Heart right ventricle (tissue), 16 donors: ENCODE results near the gene FAXDC2. TPM values are rescaled to one million over a fixed set of nuclear protein-coding genes. Genes with fewer than 3 reads are reported as not detected.
A peak's percentile ranks its signal among the peaks of the same experiment; 100 is the strongest.

Source experiments
- ATAC-seq, 8 donors: fragments of 200-7000 bp; cut with Tn5 transposase; one replicate each; pipeline ENCODE4 v1.9.1; 2020; ENCODE audit warnings: mild to moderate bottlenecking in 8 of 8, moderate library complexity in 8 of 8, moderate number of reproducible peaks in 1 of 8
- DNase-seq, 2 donors: peaks; one replicate each; pipeline ENCODE4 v3.0.0-alpha.2; 2020
- H3K27ac ChIP-seq, 10 donors: fragments of 200-600 bp; sonication (generic) in 2 of 10; one replicate each; pipeline versions ENCODE4 v1.5.0 to v1.8.0; 2020 to 2022; ENCODE audit warnings: mild to moderate bottlenecking in 3 of 10
- H3K27me3 ChIP-seq, 7 donors: fragments of 200-600 bp; one replicate each; pipeline ENCODE4 v1.8.0; 2021 to 2022; ENCODE audit warnings: mild to moderate bottlenecking in 2 of 7
- H3K36me3 ChIP-seq, 9 donors: fragments of 200-600 bp; sonication (generic) in 1 of 9; one replicate each; pipeline versions ENCODE4 v1.5.0 to v1.8.0; 2020 to 2022; ENCODE audit warnings: mild to moderate bottlenecking in 2 of 9
- H3K4me1 ChIP-seq, 9 donors: fragments of 200-600 bp; sonication (generic) in 1 of 9; one replicate each; pipeline versions ENCODE4 v1.5.0 to v1.8.0; 2020 to 2022; ENCODE audit warnings: mild to moderate bottlenecking in 4 of 9
- H3K4me3 ChIP-seq, 10 donors: fragments of 200-600 bp; sonication (generic) in 2 of 10; one replicate each; pipeline versions ENCODE4 v1.5.0 to v1.8.0; 2020 to 2022; ENCODE audit warnings: mild to moderate bottlenecking in 7 of 10, moderate library complexity in 2 of 10
- H3K9me3 ChIP-seq, 11 donors: fragments of 200-600 bp in 10 of 11; sonication (generic) in 2 of 11; one replicate each; pipeline versions ENCODE4 v1.5.0 to v1.8.0; 2013 to 2022; ENCODE audit warnings: mild to moderate bottlenecking in 2 of 11, control low read depth in 1 of 11, moderate library complexity in 1 of 11
- CTCF ChIP-seq, 9 donors: fragments of 200-600 bp; sonication (generic) in 2 of 9; IDR thresholded peaks; one replicate each; pipeline versions ENCODE4 v1.5.0 to v1.8.0; 2021 to 2022; ENCODE audit warnings: antibody characterized with exemption in 9 of 9, mild to moderate bottlenecking in 5 of 9, moderate library complexity in 1 of 9
- WGBS, 2 donors: extraction: QIAGEN DNeasy Blood & Tissue Kit; methylation state at CpG; one replicate each; pipeline ENCODE4 v1.1.7; 2013; ENCODE audit warnings: inconsistent platforms in 1 of 2; 5-methylcytosine and 5-hydroxymethylcytosine counted together
- intact Hi-C, 10 donors: fragments of 100-400 bp; cut with DNase I; formaldehyde crosslinking; loops; one replicate each; pipeline versions ENCODE4 v1.11.1 to v1.14.2; 2022
- polyA plus RNA-seq, 2 donors: library from polyadenylated mRNA; stranded (reverse); fragments of 200-250 nt; gene quantifications; one replicate each; pipeline ENCODE4 v1.2.3, GENCODE V29; 2013
- total RNA-seq, 10 donors: library from RNA; stranded (reverse); fragmentation: NEBNext Ultra II Directional in 3 of 10; extraction: Animal tissue kit (Norgen Biotek cat#: 25700) in 3 of 10; gene quantifications; one replicate each; pipeline versions ENCODE4 v1.2.1 to v1.2.4, GENCODE V29; 2021 to 2023
- donor health status: Arrhythmogenic right ventricular cardiomyopathy.
- donor health status: ischemic (EF 13 %, LVEDD 7.1; RV severe dilation, severe dysfunction).
- donor health status: healthy with polysubstance abuse.
- donor health status: DM: no; HTN: yes; CAD: no.
- donor health status: DM: no; HTN: no; CAD: no.
- donor health status: ischemic (EF 25% LVEDD 6.9; RV normal size, moderate dysfunction).
- donor health status: ischemic (EF 25% LVEDD 5.7; RV mildly dilated, moderate dysfunction).
- donor health status: healthy.
- donor health status: DM: yes; HTN: yes; CAD: no.
- donor health status: Ischemic cardiomyopathy.
- donor health status: ischemic (EF 35%, LVEDD 5.7; RV mildly dilated, moderate dysfunction).
- donor health status: nonischemic (EF 11% LVEDD 7.7; RV severe dilation, severe dysfunction).
- donor health status: DM: yes; HTN: yes; CAD: no.
- donor health status: PGD.
- donor health status: ischemic (EF 29% LVEDD 5.4; RV normal size, mild dysfunction).
- donor health status: nonischemic (EF 23%, LVEDD 6.1; RV moderate dilation, normal function).

The FAXDC2 gene
- total and polyA plus RNA-seq, 12 donors, result 4.8 to 31.5 (median 20.9) TPM

GRCh38 chr5:154795235-154795596 lies 55.2 kb downstream of the FAXDC2 start:
- Histone ChIP-seq H3K36me3 (peaks cover 0 to 96% (median 54%) of the 10 kb centered on the region in 9 donors), H3K27ac (peak overlapping the region in 7 of 10 donors; percentile 52 to 69 (median 59)), H3K4me1 (peaks cover 4 to 40% (median 16%) of the 10 kb centered on the region in 9 donors), H3K27me3 (no peaks in the 10 kb centered on the region), H3K9me3 (no peaks in the 10 kb centered on the region), H3K4me3 (no peak overlapping the region)
- WGBS, 2 donors, result 42 to 45% methylated on average over 3 of the region's 3 CpGs
- TF ChIP-seq CTCF (IDR thresholded peaks at IDR 0.05), result no peak
- peak in 4 of 8 donors; percentile 9 to 57 (median 14) for ATAC-seq
- no peak for DNase-seq
- intact Hi-C loops, result loop anchor here in 1 of 10 donors (5.0 kb wide), 1 partner anchor 38 kb away; the partner anchor contains the start of gene LARP1

- 40 to 50% methylated on average over 7 of the region's 7 CpGs for WGBS, 2 donors
Measured at GRCh38 chr5:154794525-154795234, 55.7 kb downstream of the FAXDC2 start.

GRCh38 chr5:154793599-154794524 lies 56.5 kb downstream of the FAXDC2 start:
- intact Hi-C loops, result loop anchor here in 1 of 10 donors (5.0 kb wide), 1 partner anchor 37 kb away; the partner anchor contains the start of gene LARP1
- peaks cover 0 to 89% (median 43%) of the 10 kb centered on the region in 9 donors for H3K36me3 ChIP-seq
- no peaks in the 10 kb centered on the region for H3K9me3 ChIP-seq
- TF ChIP-seq CTCF (IDR thresholded peaks at IDR 0.05), result no peak
- H3K27me3 ChIP-seq, result no peaks in the 10 kb centered on the region
- WGBS, 2 donors, result 86 to 87% methylated on average over 32 of the region's 32 CpGs
- no peak for DNase-seq
- H3K27ac ChIP-seq, result peak overlapping the region in 9 of 10 donors; percentile 1 to 69 (median 58)
- H3K4me1 ChIP-seq, result peaks cover 4 to 46% (median 17%) of the 10 kb centered on the region in 9 donors
- ATAC-seq, result peak in 5 of 8 donors; percentile 18 to 60 (median 35)
- H3K4me3 ChIP-seq, result no peak overlapping the region

More at GRCh38 chr5:154794525-154795234, 55.7 kb downstream of the FAXDC2 start:
- Histone ChIP-seq H3K27me3 (no peaks in the 10 kb centered on the region), H3K4me1 (peaks cover 4 to 40% (median 16%) of the 10 kb centered on the region in 9 donors), H3K4me3 (no peak overlapping the region), H3K36me3 (peaks cover 0 to 96% (median 49%) of the 10 kb centered on the region in 9 donors), H3K27ac (peak overlapping the region in 9 of 10 donors; percentile 1 to 69 (median 58)), H3K9me3 (no peaks in the 10 kb centered on the region)
- intact Hi-C loops, result loop anchor here in 2 of 10 donors (5.0 kb wide), 1 partner anchor 37 kb away; the partner anchor contains the start of gene LARP1 (in 2 of the 2)
- ATAC-seq (peak in 4 of 8 donors; percentile 24 to 72 (median 59)), DNase-seq (no peak)
- TF ChIP-seq CTCF (IDR thresholded peaks at IDR 0.05), result no peak

GRCh38 chr5:154791535-154791934 lies 58.9 kb downstream of the FAXDC2 start:
- WGBS, 2 donors, result 90 to 92% methylated on average over 3 of the region's 3 CpGs
- ATAC-seq (no peak), DNase-seq (no peak)
- no peak for TF ChIP-seq CTCF (IDR thresholded peaks at IDR 0.05)
- peak overlapping the region in 2 of 10 donors; percentile 12 to 15 for H3K27ac ChIP-seq
- no peaks in the 10 kb centered on the region for H3K27me3 ChIP-seq
- intact Hi-C loops, result loop anchor here in 1 of 10 donors (5.0 kb wide), 1 partner anchor 34 kb away; the partner anchor contains the start of gene LARP1
- H3K4me3 ChIP-seq, result no peak overlapping the region
- peaks cover 14 to 67% (median 39%) of the 10 kb centered on the region in 9 donors for H3K4me1 ChIP-seq
- H3K36me3 ChIP-seq, result peaks cover 0 to 65% (median 33%) of the 10 kb centered on the region in 9 donors
- H3K9me3 ChIP-seq, result no peaks in the 10 kb centered on the region
